Endodermal cell (in vitro differentiated cells): Measurements from ENCODE around the gene AP2M1. TPM values are rescaled to one million over a fixed set of nuclear protein-coding genes. Genes with fewer than 3 reads are reported as not detected.

Experiments
- DNase-seq: peaks from one replicate; pipeline ENCODE4 v3.0.0-alpha.2; 2017
- H3K27ac ChIP-seq: 2 replicates; pipeline ENCODE4 v1.5.1; 2013; ENCODE audit warnings: mild to moderate bottlenecking, low read depth, low read length, moderate library complexity
- H3K27me3 ChIP-seq: 2 replicates; pipeline ENCODE4 v1.6.1; 2013; ENCODE audit warnings: mild to moderate bottlenecking, low read length, moderate library complexity; ENCODE audit not compliant: insufficient read depth, control insufficient read depth, poor library complexity, severe bottlenecking
- H3K36me3 ChIP-seq: 2 replicates; pipeline ENCODE4 v1.7.0; 2013; ENCODE audit warnings: mild to moderate bottlenecking, low read length, moderate library complexity; ENCODE audit not compliant: control insufficient read depth, insufficient read depth
- H3K4me1 ChIP-seq: one replicate; pipeline ENCODE4 v1.7.0; 2013; ENCODE audit warnings: low read length; ENCODE audit not compliant: control insufficient read depth, insufficient read depth
- H3K4me3 ChIP-seq: 2 replicates; pipeline ENCODE4 v1.5.1; 2013; ENCODE audit warnings: mild to moderate bottlenecking, low read length, moderate library complexity
- H3K9ac ChIP-seq: 2 replicates; pipeline ENCODE4 v1.6.1; 2013; ENCODE audit warnings: mild to moderate bottlenecking, low read length, moderate library complexity; ENCODE audit not compliant: poor library complexity, severe bottlenecking; ENCODE audit errors: extremely low read depth
- H3K9me3 ChIP-seq: 2 replicates; pipeline ENCODE4 v1.6.1; 2013; ENCODE audit warnings: mild to moderate bottlenecking, low read length, moderate library complexity; ENCODE audit not compliant: control insufficient read depth
- H3K27ac Mint-ChIP-seq: 2 replicates; pipeline ENCODE4 v1.8.0; 2020; ENCODE audit warnings: mixed read lengths
- H3K27me3 Mint-ChIP-seq: 2 replicates; pipeline ENCODE4 v1.8.0; 2021; ENCODE audit warnings: mild to moderate bottlenecking, mixed read lengths; ENCODE audit not compliant: insufficient read depth
- H3K36me3 Mint-ChIP-seq: 2 replicates; pipeline ENCODE4 v1.8.0; 2020; ENCODE audit warnings: low read depth, mixed read lengths
- H3K4me1 Mint-ChIP-seq: 2 replicates; pipeline ENCODE4 v1.8.0; 2020; ENCODE audit warnings: mixed read lengths
- H3K4me3 Mint-ChIP-seq: 2 replicates; pipeline ENCODE4 v1.8.0; 2020; ENCODE audit warnings: mild to moderate bottlenecking, moderate library complexity, mixed read lengths
- H3K9me3 Mint-ChIP-seq: 2 replicates; pipeline ENCODE4 v1.8.0; 2020; ENCODE audit warnings: mild to moderate bottlenecking, mixed read lengths
- CTCF ChIP-seq: fragments of 200-600 bp; sonication (generic); conservative IDR thresholded peaks from 2 replicates; pipeline ENCODE4 v1.5.0; 2021; ENCODE audit warnings: antibody characterized with exemption, mild to moderate bottlenecking
- WGBS, 2 experiments: methylation state at CpG; one replicate each; pipeline versions ENCODE4 v1.1.5 to v1.1.7; 2013; ENCODE audit warnings: missing lambda C conversion rate in 2 of 2, mixed read lengths in 1 of 2; ENCODE audit not compliant: insufficient coverage in 1 of 2, insufficient read length in 1 of 2; 5-methylcytosine and 5-hydroxymethylcytosine counted together
- total RNA-seq, 2 donors: library from RNA; stranded (reverse); fragmentation: NEBNext Ultra II Directional in 1 of 2; extraction: Animal tissue kit (Norgen Biotek cat#: 25700) in 1 of 2; gene quantifications; 2 replicates in 1 of 2; 3 replicates in 1 of 2; pipeline ENCODE4 v1.2.1, GENCODE V29; 2021

Gene AP2M1
- total RNA-seq, 2 donors from 2014 or later, result 412 to 450 TPM

- Histone ChIP-seq H3K36me3 (peaks cover 77% of the 10 kb centered on the region), H3K4me3 (no peak overlapping the region), H3K27ac (no peak overlapping the region), H3K9me3 (no peaks in the 10 kb centered on the region), H3K4me1 (no peaks in the 10 kb centered on the region), H3K9ac (no peak overlapping the region), H3K27me3 (no peaks in the 10 kb centered on the region)
- 94 to 95% methylated on average over 17 of the region's 17 CpGs for WGBS, 2 experiments
- Mint-ChIP-seq H3K9me3 (no peaks in the 10 kb centered on the region), H3K27ac (no peak overlapping the region), H3K4me3 (no peak overlapping the region), H3K36me3 (peaks cover 61% of the 10 kb centered on the region), H3K27me3 (no peaks in the 10 kb centered on the region), H3K4me1 (peaks cover 31% of the 10 kb centered on the region)
- no peak for DNase-seq
- no peak for TF ChIP-seq CTCF
Measured at GRCh38 chr3:184188080-184188479, 13.4 kb downstream of the AP2M1 start.

GRCh38 chr3:184189421-184189820 lies 14.8 kb downstream of the AP2M1 start:
- H3K4me1 Mint-ChIP-seq, result peaks cover 19% of the 10 kb centered on the region
- no peak overlapping the region for H3K4me3 Mint-ChIP-seq
- no peak overlapping the region for H3K4me3 ChIP-seq
- H3K9me3 ChIP-seq, result no peaks in the 10 kb centered on the region
- no peak overlapping the region for H3K27ac ChIP-seq
- peaks cover 77% of the 10 kb centered on the region for H3K36me3 ChIP-seq
- DNase-seq, result no peak
- H3K27me3 ChIP-seq, result no peaks in the 10 kb centered on the region
- H3K27ac Mint-ChIP-seq, result no peak overlapping the region
- H3K9ac ChIP-seq, result no peak overlapping the region
- H3K9me3 Mint-ChIP-seq, result no peaks in the 10 kb centered on the region
- no peaks in the 10 kb centered on the region for H3K4me1 ChIP-seq
- TF ChIP-seq CTCF, result no peak
- 92 to 99% methylated on average over 10 to 13 of the region's 13 CpGs for WGBS, 2 experiments
- peaks cover 61% of the 10 kb centered on the region for H3K36me3 Mint-ChIP-seq
- H3K27me3 Mint-ChIP-seq, result no peaks in the 10 kb centered on the region

GRCh38 chr3:184192889-184193288 lies 18.2 kb downstream of the AP2M1 start:
- no peaks in the 10 kb centered on the region for H3K27me3 ChIP-seq
- WGBS, 2 experiments, result 96 to 100% methylated on average over 5 to 10 of the region's 10 CpGs
- no peak for TF ChIP-seq CTCF
- Mint-ChIP-seq H3K4me1 (no peaks in the 10 kb centered on the region), H3K27ac (no peak overlapping the region), H3K27me3 (no peaks in the 10 kb centered on the region), H3K9me3 (no peaks in the 10 kb centered on the region), H3K4me3 (no peak overlapping the region), H3K36me3 (peaks cover 64% of the 10 kb centered on the region)
- no peak overlapping the region for H3K9ac ChIP-seq
- no peaks in the 10 kb centered on the region for H3K4me1 ChIP-seq
- peak; percentile 18 for DNase-seq
- H3K4me3 ChIP-seq, result no peak overlapping the region
- H3K9me3 ChIP-seq, result no peaks in the 10 kb centered on the region
- no peak overlapping the region for H3K27ac ChIP-seq
- peaks cover 68% of the 10 kb centered on the region for H3K36me3 ChIP-seq
